ENCODE measurements around the gene CDC73.
"Not testable (repeated sequence)": the region's sequence is repeated elsewhere in the genome, so short reads cannot be mapped to it uniquely, and the experiment has no call there.

The CDC73 gene

DNA sequence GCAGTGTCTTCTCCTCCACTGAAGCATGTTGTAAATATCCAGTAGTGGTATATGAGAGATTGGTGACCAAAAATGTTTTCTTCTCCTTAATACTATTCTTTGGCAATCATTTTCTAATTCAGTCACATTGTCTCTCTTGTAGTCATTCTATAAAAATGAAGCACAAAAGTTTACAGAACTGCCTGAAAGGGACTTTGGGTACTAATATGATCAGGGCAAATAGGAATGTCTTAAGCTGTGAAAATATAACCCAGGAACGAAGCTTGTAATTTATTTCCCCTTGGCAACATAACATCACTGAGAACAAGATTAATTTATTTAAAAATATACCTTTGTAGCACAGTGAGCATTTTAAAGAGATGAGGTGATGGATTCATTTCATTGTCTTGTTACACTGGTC, 59.7 kb downstream of the CDC73 start:
- DNase-seq (ENCODE audit: low read depth), result no peak

DNA sequence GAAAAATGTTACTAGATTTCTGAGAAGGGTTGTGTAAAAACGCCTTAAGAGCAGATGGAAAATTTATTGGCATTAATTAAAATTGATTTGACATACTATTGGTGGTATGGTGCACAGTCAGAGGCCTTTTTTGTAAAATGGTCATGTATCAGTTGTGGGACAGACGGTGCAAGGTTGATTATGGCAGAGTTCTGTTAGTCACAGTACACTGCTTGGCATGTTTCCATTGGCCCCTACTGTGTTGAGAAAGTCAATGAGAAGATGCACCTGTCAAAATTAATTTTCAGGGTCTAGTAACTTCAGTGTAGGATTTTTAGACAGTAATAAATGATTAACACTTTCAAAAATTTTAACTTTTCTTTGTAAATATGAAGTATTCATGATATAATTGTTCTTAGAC, 60.2 kb downstream of the CDC73 start:
- no peak for DNase-seq (ENCODE audit: low read depth)

- DNase-seq (ENCODE audit: low read depth), result peak; percentile 29
These were observed 61.3 kb downstream of the CDC73 start for GRCh38 chr1:193183019-193183627.

- DNase-seq (ENCODE audit: low read depth), result no peak
These were observed 62.9 kb downstream of the CDC73 start for GRCh38 chr1:193184776-193185175.

GRCh38 chr1:193185211-193185610, 63.4 kb downstream of the CDC73 start:
- DNase-seq (ENCODE audit: low read depth), result no peak

GRCh38 chr1:193185901-193186731, 64.3 kb downstream of the CDC73 start, which contains the start of gene B3GALT2:
TSS of gene B3GALT2 (minus strand) at chr1:193186613. CDS start at chr1:193181562, 5,051 bp downstream.
- DNase-seq (ENCODE audit: low read depth), result no peak

GRCh38 chr1:193187114-193187513, 65.3 kb downstream of the CDC73 start:
- no peak for DNase-seq (ENCODE audit: low read depth)

GRCh38 chr1:193188915-193189314, 67.1 kb downstream of the CDC73 start:
- DNase-seq (ENCODE audit: low read depth), result not testable (repeated sequence)

DNA sequence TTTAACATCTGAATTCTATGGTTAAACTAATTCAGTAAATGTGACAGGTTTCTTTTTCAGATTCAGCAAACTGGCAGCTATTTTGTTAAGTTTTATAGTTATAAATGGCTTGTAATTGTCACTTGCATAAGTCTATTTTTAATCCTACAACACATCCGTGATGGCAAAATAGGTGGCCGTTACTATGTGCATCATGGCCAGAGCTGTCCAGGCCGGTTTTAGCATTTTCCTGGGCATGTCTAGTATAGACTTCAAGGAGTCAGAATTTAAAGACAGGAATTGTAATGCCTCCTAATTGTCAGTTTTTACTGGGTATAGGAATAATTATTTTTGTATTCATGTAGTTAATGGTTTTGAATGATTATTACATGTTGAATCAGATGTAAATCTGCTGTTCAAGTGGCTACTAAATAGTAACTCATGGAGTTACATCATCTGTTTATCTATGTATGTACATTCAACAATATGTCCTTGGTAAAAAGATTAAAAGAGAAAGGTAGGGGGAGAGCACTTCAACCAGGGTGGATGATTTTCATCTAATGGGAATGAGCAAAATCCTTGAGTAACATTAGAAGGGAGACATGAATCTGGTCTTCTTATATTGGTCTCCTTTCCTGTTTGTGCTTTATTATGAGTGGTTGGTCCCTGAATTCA, 67.7 kb downstream of the CDC73 start:
- no peak for DNase-seq (ENCODE audit: low read depth)

DNA sequence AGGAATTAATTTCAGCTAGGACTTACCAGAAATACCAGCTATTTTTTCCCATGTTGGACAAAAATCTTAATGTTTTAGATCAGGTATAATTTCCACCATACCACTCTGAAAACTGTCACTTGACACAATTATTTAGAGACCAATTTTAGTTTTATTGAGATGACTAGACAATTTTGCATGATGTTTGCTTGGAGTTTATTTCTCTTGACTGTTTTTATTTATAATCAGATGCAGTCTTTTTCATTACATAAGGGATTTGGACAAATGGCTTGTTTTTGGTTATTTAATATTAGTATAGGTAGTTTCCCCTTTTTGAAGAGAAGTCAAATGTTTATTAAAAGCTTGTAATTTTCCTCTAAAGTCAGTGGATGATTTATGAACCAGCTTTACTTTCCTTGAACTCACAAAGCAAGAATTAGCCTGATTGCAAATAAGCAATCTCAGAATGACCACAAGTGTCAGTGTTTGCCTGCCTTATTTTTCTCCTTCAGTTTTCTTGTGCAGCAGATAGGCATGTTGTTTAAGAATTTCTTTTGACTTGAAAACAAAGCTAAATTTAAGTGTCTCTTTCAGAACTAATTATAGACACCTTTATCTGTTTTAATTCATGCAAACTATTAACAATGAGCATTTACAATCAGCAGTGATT, 68.4 kb downstream of the CDC73 start:
- DNase-seq (ENCODE audit: low read depth), result no peak

DNA sequence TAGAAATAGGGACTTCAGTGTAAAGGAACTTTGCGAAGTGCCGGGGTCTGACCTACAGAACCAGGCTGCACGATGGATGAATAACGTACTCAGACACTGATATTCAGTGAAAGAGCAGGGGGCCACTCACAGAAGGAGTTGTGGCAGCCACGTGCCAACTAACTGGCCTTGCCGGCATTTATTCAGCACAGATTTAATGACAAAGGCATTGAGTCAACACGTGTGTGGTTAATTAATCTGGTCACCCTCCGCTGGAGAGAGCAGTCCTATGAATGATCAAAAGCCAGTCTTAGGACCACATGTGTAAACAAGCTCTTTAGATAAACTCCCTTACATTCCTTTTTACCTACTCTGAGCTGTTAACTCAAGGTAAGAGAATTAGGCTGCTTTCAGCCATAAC, 70.8 kb downstream of the CDC73 start:
- no peak for DNase-seq (ENCODE audit: low read depth)

GRCh38 chr1:193199940-193200339, 78.1 kb downstream of the CDC73 start:
- DNase-seq (ENCODE audit: low read depth), result no peak

DNA sequence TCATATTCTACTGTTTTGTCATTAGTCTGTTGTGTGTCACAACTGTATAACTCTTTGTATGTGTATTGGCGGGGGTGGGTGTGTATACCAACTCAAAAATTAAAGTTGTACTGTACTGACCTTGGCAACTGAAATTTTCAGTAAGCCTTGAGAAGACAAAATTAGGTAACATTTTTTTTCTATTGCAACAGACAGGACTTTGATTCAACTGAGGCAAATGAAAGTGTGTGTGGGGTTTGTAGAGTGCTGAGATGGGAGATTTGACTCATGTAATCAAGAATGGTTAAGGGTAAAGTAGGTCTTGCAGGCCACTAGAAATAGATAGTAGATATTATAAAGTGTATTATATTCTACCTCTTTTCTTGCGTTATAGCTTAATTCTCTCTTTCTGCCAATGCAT, 79.2 kb downstream of the CDC73 start:
- no peak for DNase-seq (ENCODE audit: low read depth)

DNA sequence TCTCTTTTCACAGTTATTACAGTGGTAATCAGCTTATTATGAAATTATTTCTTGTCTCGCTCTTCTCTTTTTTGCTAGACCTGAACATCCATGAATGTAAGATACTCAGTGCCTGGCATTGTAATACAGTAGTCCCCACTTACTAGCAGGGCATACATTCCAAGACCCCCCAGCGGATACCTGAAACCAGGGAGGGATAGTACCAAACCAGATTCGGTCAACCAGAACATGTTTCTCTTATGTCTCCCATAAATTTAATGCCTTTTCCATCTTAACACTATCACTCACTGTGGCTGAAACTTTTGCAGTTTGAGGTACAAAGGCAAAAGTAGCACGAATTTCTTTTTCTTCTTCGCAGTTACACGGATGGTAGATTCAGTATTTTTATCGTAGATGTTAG, 89.2 kb downstream of the CDC73 start:
- DNase-seq (ENCODE audit: low read depth), result no peak

GRCh38 chr1:193211539-193211938, 89.7 kb downstream of the CDC73 start:
- DNase-seq (ENCODE audit: low read depth), result peak; percentile 77

DNA sequence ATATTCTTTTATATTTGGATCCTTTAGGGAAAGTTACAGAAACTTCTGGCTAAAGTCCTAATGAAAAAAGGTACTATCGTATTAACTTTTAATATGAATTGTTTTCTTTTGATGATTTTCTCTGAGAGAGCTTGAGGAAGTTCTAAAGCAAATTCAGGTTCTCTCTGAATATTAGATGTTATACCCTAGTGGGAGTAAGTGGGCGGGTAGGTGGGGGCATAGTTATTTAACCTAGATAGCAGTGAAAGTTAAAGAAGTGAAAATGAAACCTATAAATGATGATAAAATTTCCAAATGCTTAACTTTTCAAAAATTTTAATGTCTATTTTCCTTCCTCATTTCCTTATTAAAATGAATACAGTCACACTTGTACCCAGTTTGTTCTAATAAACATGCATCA, 90.8 kb downstream of the CDC73 start:
- DNase-seq (ENCODE audit: low read depth), result no peak

DNA sequence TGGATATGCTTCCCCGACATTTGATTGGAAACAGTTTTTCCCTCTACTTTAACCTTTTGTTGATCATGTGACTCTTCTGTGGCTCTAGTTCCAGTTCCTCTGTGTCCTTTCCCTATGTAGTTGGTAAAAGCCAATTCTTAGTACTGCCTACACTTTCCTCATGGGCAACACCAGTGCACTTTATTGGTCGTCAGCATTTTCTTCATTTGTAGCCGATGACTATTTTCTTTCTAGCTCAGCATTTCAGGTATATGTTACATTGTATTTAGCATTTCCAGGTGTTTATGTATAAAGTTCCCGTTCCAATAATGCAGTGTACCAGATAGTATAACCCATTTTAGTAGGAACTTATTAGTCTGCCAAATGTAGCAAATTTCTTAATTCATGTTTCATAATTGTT, 92.2 kb downstream of the CDC73 start:
- no peak for DNase-seq (ENCODE audit: low read depth)

- no peak for DNase-seq (ENCODE audit: low read depth)
These were observed 95.1 kb downstream of the CDC73 start for GRCh38 chr1:193216920-193217319.

GRCh38 chr1:193219391-193219790, 97.6 kb downstream of the CDC73 start:
- no peak for DNase-seq (ENCODE audit: low read depth)

GRCh38 chr1:193221651-193222050, 99.8 kb downstream of the CDC73 start:
- no peak for DNase-seq (ENCODE audit: low read depth)

DNA sequence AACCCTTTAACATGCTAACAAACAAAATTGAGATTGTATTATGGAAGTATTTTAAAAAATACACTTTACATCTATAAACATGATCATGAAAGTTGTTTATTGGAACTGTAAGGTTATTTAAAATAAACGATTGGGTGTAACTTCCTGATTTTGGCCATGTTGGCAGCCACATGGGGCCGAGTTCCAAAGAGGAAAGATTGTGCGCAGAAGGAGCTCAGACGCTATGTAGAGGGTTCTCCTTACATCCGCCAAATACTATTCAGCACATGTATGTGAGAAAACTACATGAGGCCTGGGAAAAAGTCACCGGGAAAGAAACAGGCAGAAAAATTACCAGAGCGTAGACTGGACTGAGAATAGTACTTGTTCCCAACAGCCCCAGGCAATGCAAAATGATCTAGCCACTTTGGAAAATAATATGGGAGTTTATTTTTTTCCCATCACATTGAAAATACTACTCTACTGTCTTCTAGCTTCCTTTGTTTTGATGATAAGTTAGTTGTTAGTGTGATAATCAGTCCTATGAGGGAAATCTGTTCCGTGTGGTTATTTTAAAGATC, 100.3 kb downstream of the CDC73 start:
- DNase-seq (ENCODE audit: low read depth), result no peak

DNA sequence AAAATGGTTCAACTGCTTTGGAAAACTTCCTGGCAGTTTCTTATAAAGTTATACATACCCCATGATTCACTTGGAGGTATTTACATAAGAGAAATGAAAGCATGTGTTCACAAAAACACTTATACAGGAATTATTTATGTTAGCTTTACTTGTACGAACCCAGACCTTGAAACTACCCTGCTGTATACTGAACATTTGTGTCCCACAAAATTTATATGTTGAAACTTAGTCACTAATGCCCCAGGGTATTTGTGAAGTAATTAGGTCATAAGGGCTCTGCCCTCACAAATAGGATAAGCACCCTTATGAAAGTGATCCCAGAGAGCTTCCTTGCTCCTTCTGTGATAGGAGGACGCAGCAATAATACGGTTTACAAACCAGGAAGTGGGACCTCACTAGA, 107.3 kb downstream of the CDC73 start:
- DNase-seq (ENCODE audit: low read depth), result no peak
